LNCaP clone FGC (cell line): ENCODE data around the gene BCL2A1.
"Not testable (repeated sequence)": the region's sequence is repeated elsewhere in the genome, so short reads cannot be mapped to it uniquely, and the experiment has no call there.

Source experiments
- DNase-seq: peaks from one replicate; pipeline ENCODE4 v3.0.0-alpha.2; 2011; ENCODE audit warnings: low read depth
- H3K4me3 ChIP-seq: 2 replicates; pipeline ENCODE4 v1.5.1; 2011; ENCODE audit warnings: mild to moderate bottlenecking, low read depth, low read length, control low read depth
- CTCF ChIP-seq: IDR thresholded peaks from 2 replicates; pipeline ENCODE4 v1.5.1; 2012; ENCODE audit warnings: mild to moderate bottlenecking; ENCODE audit not compliant: control insufficient read depth, insufficient read depth; ENCODE audit errors: extremely low read depth

Gene BCL2A1

GRCh38 chr15:79923079-79923514, 47.9 kb downstream of the BCL2A1 start:
- peak overlapping the region; percentile 91 for H3K4me3 ChIP-seq
- no peak for TF ChIP-seq CTCF
- DNase-seq = no peak

GRCh38 chr15:79922512-79923078, 48.4 kb downstream of the BCL2A1 start:
- TF ChIP-seq CTCF = no peak
- H3K4me3 ChIP-seq = peak overlapping the region; percentile 91
- DNase-seq = no peak

- no peak overlapping the region for H3K4me3 ChIP-seq
- no peak for TF ChIP-seq CTCF
- DNase-seq = no peak
Observed at GRCh38 chr15:79919749-79920511, 51.1 kb downstream of the BCL2A1 start.

GRCh38 chr15:79919090-79919748, 51.8 kb downstream of the BCL2A1 start:
- DNase-seq = no peak
- no peak for TF ChIP-seq CTCF
- H3K4me3 ChIP-seq = no peak overlapping the region

- TF ChIP-seq CTCF = no peak
- DNase-seq = no peak
- no peak overlapping the region for H3K4me3 ChIP-seq
Observed at GRCh38 chr15:79918278-79918677, 52.7 kb downstream of the BCL2A1 start.

GRCh38 chr15:79916502-79917132, 54.4 kb downstream of the BCL2A1 start:
- no peak for DNase-seq
- H3K4me3 ChIP-seq = no peak overlapping the region
- TF ChIP-seq CTCF = no peak

- not testable (repeated sequence) for H3K4me3 ChIP-seq, DNase-seq
Observed at GRCh38 chr15:79915776-79916501, 55.1 kb downstream of the BCL2A1 start.
